Activated CD8-positive, alpha-beta T cell treated with anti-CD3 and anti-CD28 coated beads, Interleukin-2, amount 10 ng/mL, durations not matched to agents 7 days and 5 days (primary cell): Measurements from ENCODE around the gene NTF4. TPM values are rescaled to one million over a fixed set of nuclear protein-coding genes. Genes with fewer than 3 reads are reported as not detected.
A peak's percentile ranks its signal among the peaks of the same experiment; 100 is the strongest.

Experiments used
- ATAC-seq: fragments of 150-1000 bp; cut with Tn5 transposase; one replicate; pipeline ENCODE4 v1.10.0; 2021; ENCODE audit warnings: moderate library complexity
- CTCF ChIA-PET: fragments of 350-600 bp; sonication (Branson Sonifier 250); formaldehyde crosslinking; loops from one replicate; lab custom pipeline; 2021; ENCODE audit warnings: antibody characterized with exemption; lab: Charles Lee
- POLR2A ChIA-PET: fragments of 350-600 bp; sonication (Branson Sonifier 250); formaldehyde crosslinking; loops from one replicate; lab custom pipeline; 2021; ENCODE audit warnings: antibody characterized with exemption; lab: Charles Lee
- DNase-seq: peaks from one replicate; pipeline ENCODE4 v3.0.0-alpha.2; 2020
- H3K27ac Mint-ChIP-seq: one replicate; pipeline ENCODE4 v1.8.0; 2021; ENCODE audit warnings: mild to moderate bottlenecking, mixed read lengths
- H3K27me3 Mint-ChIP-seq: one replicate; pipeline ENCODE4 v1.8.0; 2021; ENCODE audit warnings: low read depth, mixed read lengths
- H3K36me3 Mint-ChIP-seq: one replicate; pipeline ENCODE4 v1.8.0; 2021; ENCODE audit warnings: low read depth, mixed read lengths
- H3K4me1 Mint-ChIP-seq: one replicate; pipeline ENCODE4 v1.8.0; 2021; ENCODE audit warnings: low read depth, mixed read lengths
- H3K4me3 Mint-ChIP-seq: one replicate; pipeline ENCODE4 v1.8.0; 2021; ENCODE audit warnings: mild to moderate bottlenecking, mixed read lengths
- H3K9me3 Mint-ChIP-seq: one replicate; pipeline ENCODE4 v1.8.0; 2022; ENCODE audit warnings: mixed read lengths; ENCODE audit not compliant: insufficient read depth
- total RNA-seq, 2 experiments: library from RNA; stranded (reverse); gene quantifications; one replicate each; pipeline ENCODE4 v1.2.3, GENCODE V29; 2021

The NTF4 gene
- total RNA-seq = not detected

DNA sequence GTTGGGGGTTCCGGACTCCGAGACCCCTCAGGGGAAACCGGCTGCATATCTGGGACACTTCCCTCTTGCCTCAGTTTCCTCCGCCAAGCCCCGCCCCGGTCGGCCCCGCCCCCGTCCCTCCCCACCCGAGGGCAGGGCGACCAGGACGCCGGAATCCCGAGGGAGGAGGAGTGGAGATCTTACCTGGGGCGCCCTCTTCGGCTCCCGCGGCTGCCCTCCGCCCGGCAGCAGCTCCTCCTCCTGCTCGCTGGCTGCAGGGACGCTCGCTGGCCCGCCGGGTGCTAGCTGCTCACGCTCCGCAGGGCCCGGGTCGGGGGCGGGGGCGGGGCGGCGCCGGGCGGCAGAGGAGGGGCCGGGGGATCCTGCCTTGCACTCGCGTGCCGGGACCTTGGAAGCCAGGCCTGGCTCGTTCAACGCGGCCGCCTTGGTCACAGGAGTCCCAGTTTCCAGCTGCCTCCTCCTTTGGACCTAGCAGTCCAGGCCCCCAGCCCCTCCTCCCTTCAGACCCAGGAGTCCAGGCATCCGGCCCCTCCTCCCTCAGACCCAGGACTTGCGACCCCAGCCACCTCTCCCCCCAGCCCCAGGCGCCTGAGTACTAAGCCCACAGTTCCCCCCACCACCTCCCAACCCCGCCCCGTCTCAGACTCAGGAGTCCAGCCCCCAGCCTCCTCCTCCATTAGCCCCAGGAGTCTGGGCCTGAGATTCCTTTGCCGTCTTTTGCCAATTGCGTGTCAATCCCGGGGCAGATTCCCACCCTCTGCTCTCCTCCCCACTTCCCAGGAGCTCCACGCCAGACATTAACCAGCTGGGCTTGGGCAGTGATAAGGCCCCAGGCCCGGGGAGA, at the start of gene NTF4:
Gene NTF4 (minus strand): TSS at position 51 of the 844 bp plus-strand sequence. CDS start 2,821 bp downstream, outside the sequence.
- Mint-ChIP-seq H3K27ac (no peak within 1 kb of the TSS), H3K27me3 (peaks cover 60% of the 10 kb centered on the region), H3K36me3 (no peaks in the 10 kb centered on the region), H3K9me3 (no peaks in the 10 kb centered on the region), H3K4me3 (no peak within 1 kb of the TSS), H3K4me1 (no peaks in the 10 kb centered on the region)
- ChIA-PET CTCF (interaction anchor here (1.0 kb wide), 1 partner anchor 33 kb away, joined by 4 read pairs; no protein-coding TSS in a partner anchor), POLR2A (no interaction called here)
- ATAC-seq (no peak), DNase-seq (no peak)

GRCh38 chr19:49113762-49114629, 49.4 kb upstream of the NTF4 start, which contains the start of gene LIN7B:
LIN7B (plus strand) TSS chr19:49114370; CDS start chr19:49114405, 35 bp downstream.
- ChIA-PET POLR2A (interaction anchor here (1.0 to 1.2 kb wide), 2 partner anchors 15 to 24 kb away, joined by 3 to 4 read pairs; no protein-coding TSS in a partner anchor), CTCF (interaction anchor here (0.7 to 7.3 kb wide), 29 partner anchors 8 to 221 kb away, joined by 3 to 94 read pairs (median 4); partner anchors contain the start of genes CD37, CGB7, GYS1 and RUVBL2)
- Mint-ChIP-seq H3K27me3 (no peaks in the 10 kb centered on the region), H3K4me3 (peak within 1 kb of the TSS; percentile 80), H3K4me1 (peaks cover 32% of the 10 kb centered on the region), H3K27ac (peak within 1 kb of the TSS; percentile 75), H3K9me3 (no peaks in the 10 kb centered on the region), H3K36me3 (peaks cover 11% of the 10 kb centered on the region)
- peak; percentile 77 for ATAC-seq
- DNase-seq = peak; percentile 76

DNA sequence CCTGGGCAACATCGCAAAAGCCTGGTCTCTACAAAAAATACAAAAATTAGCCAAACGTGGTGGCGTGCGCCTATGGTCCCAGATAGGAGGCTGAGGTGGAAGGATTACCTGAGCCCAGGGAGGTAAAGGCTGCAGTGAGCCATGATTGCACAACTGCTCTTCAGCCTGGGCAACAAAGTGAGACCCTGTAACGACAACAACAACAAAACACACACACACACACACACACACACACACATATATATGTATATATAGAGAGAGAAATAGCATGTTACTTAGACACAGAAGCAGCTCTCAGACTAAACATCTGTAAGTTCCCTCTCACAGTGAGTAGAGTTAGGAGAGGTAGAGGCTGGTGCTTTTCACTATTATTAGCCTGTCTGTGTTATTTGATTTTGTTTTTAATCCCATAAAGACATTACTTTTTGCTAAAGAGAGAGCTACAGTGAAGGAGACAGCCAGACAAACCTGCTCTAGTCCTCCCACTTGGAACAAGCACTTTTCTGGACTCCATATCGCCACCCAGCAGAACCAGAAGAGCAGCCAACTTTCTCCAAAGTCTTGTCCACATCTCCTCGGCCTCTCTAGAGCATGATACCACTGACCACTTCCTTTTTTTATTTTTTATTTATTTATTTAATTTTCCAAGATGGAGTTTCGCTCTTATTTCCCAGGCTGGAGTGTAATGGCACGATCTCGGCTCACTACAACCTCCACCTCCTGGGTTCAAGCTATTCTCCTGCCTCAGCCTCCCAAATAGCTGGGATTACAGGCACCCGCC, 46.8 kb upstream of the NTF4 start:
- Mint-ChIP-seq H3K4me1 (peaks cover 21% of the 10 kb centered on the region), H3K27me3 (no peaks in the 10 kb centered on the region), H3K9me3 (no peaks in the 10 kb centered on the region), H3K27ac (no peak overlapping the region), H3K36me3 (peaks cover 29% of the 10 kb centered on the region), H3K4me3 (no peak overlapping the region)
- ATAC-seq (no peak), DNase-seq (no peak)
- ChIA-PET POLR2A (no interaction called here), CTCF (interaction anchor here (1.0 to 7.3 kb wide), 3 partner anchors 12 to 35 kb away, joined by 3 to 94 read pairs (median 6); no protein-coding TSS in a partner anchor)

DNA sequence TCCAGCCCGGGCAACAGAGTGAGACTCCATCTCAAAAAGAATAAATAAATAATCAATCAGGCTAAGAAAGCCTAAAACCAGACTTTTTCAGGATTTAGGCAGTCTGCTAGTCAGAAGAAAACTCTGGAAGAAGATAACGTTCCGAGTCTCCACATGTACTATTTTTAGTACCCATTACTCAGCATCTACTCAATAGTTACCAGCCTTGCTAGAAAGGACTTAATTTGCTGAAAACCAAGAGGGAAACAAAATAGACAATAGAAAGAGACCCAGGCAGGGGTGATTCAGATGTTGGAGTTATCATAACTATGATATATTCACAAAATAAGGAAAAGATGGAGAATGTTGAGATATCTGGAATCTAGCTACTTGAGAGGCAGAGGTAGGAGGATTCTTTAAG, 45.9 kb upstream of the NTF4 start:
- POLR2A ChIA-PET = no interaction called here
- H3K9me3 Mint-ChIP-seq = no peaks in the 10 kb centered on the region
- DNase-seq (no peak), ATAC-seq (no peak)
- peaks cover 18% of the 10 kb centered on the region for H3K4me1 Mint-ChIP-seq
- CTCF ChIA-PET = interaction anchor here (1.0 to 7.3 kb wide), 3 partner anchors 12 to 36 kb away, joined by 3 to 94 read pairs (median 6); no protein-coding TSS in a partner anchor
- H3K36me3 Mint-ChIP-seq = peaks cover 33% of the 10 kb centered on the region
- H3K27me3 Mint-ChIP-seq = no peaks in the 10 kb centered on the region
- no peak overlapping the region for H3K4me3 Mint-ChIP-seq
- no peak overlapping the region for H3K27ac Mint-ChIP-seq

GRCh38 chr19:49109569-49110233, 45.1 kb upstream of the NTF4 start:
- Mint-ChIP-seq H3K36me3 (peaks cover 42% of the 10 kb centered on the region), H3K9me3 (no peaks in the 10 kb centered on the region), H3K27ac (no peak overlapping the region), H3K4me3 (no peak overlapping the region), H3K4me1 (peaks cover 13% of the 10 kb centered on the region), H3K27me3 (no peaks in the 10 kb centered on the region)
- ChIA-PET CTCF (interaction anchor here (7.3 kb wide), 1 partner anchor 11 kb away, joined by 94 read pairs; no protein-coding TSS in a partner anchor), POLR2A (no interaction called here)
- ATAC-seq = no peak
- DNase-seq = no peak

DNA sequence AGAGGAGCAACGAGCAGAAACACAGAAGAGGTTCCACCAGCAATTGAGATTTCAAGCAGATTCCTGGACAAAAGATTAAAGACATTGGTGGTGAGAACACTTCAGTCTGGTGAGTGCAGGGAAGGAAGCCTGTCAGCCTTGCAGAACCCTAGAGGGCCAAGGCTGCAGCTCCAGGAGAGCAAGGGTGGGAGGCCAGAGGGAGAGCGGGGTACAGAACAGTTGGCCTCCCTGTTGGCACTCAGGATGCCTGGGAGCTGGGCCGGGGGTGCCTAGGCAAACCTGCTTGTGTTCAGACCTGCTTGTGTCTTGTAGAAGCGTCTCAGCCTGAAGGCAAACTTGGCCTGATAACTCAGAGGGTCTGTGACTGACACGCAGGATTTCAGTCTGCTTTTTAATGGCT, 44.4 kb upstream of the NTF4 start:
- ATAC-seq = no peak

GRCh38 chr19:49107625-49108459, 43.2 kb upstream of the NTF4 start:
- Mint-ChIP-seq H3K36me3 (peaks cover 51% of the 10 kb centered on the region), H3K4me1 (peaks cover 4% of the 10 kb centered on the region), H3K27ac (no peak overlapping the region), H3K4me3 (no peak overlapping the region), H3K9me3 (no peaks in the 10 kb centered on the region), H3K27me3 (no peaks in the 10 kb centered on the region)
- ChIA-PET POLR2A (interaction anchor here (0.5 kb wide), 1 partner anchor 10 kb away, joined by 3 read pairs; no protein-coding TSS in a partner anchor), CTCF (interaction anchor here (7.3 kb wide), 1 partner anchor 9 kb away, joined by 94 read pairs; no protein-coding TSS in a partner anchor)
- DNase-seq (no peak), ATAC-seq (no peak)

More for the DNA sequence above, 44.4 kb upstream of the NTF4 start:
- no peak for DNase-seq
- Mint-ChIP-seq H3K4me1 (peaks cover 12% of the 10 kb centered on the region), H3K9me3 (no peaks in the 10 kb centered on the region), H3K27me3 (no peaks in the 10 kb centered on the region), H3K4me3 (no peak overlapping the region), H3K27ac (no peak overlapping the region), H3K36me3 (peaks cover 48% of the 10 kb centered on the region)
- POLR2A ChIA-PET = no interaction called here
- CTCF ChIA-PET = interaction anchor here (7.3 kb wide), 1 partner anchor 10 kb away, joined by 94 read pairs; no protein-coding TSS in a partner anchor

- CTCF ChIA-PET = interaction anchor here (0.9 to 2.8 kb wide), 14 partner anchors 8 to 109 kb away, joined by 3 to 30 read pairs (median 5); partner anchors contain the start of genes CGB7 and LIN7B
- Mint-ChIP-seq H3K9me3 (no peaks in the 10 kb centered on the region), H3K4me1 (peaks cover 4% of the 10 kb centered on the region), H3K4me3 (no peak overlapping the region), H3K27me3 (no peaks in the 10 kb centered on the region), H3K36me3 (peaks cover 53% of the 10 kb centered on the region), H3K27ac (no peak overlapping the region)
- DNase-seq (peak; percentile 74), ATAC-seq (peak; percentile 79)
- POLR2A ChIA-PET = interaction anchor here (1.0 to 1.2 kb wide), 2 partner anchors 9 to 20 kb away, joined by 3 to 4 read pairs; no protein-coding TSS in a partner anchor
Observed at GRCh38 chr19:49106648-49107135, 42.1 kb upstream of the NTF4 start.

DNA sequence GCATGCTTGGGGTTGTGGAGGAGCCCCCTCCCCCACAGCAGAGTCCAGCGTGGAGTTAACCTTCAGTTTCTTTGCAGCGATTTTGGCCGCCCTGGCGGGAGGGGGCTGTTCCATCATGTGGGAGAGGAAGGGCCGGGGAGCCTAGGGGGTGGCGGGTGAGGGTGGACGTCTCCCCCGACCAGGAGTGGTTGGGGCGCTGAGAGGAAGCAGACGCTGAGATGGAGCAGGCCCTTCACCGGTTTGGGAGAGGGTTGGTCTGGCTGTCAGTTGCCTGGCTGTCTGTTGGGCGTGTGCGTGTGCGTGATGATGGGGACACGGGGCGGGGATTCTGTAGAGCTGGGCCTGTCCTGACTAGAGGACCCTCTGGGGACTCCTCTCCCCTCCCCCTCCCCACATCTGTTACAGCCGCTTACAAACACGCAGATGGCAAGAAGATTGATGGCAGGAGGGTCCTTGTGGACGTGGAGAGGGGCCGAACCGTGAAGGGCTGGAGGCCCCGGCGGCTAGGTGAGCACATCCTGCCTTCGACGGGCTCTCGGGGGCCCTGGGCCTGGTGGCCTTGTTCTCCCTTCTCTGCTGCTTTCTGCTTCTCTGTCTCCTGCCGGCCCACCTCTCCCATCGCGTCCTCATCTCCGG, 39.7 kb upstream of the NTF4 start:
- ChIA-PET CTCF (interaction anchor here (1.2 to 2.8 kb wide), 3 partner anchors 10 to 107 kb away, joined by 3 to 22 read pairs (median 9); partner anchors contain the start of gene LIN7B), POLR2A (no interaction called here)
- Mint-ChIP-seq H3K27me3 (no peaks in the 10 kb centered on the region), H3K27ac (no peak overlapping the region), H3K36me3 (peaks cover 68% of the 10 kb centered on the region), H3K4me3 (no peak overlapping the region), H3K9me3 (no peaks in the 10 kb centered on the region), H3K4me1 (peaks cover 4% of the 10 kb centered on the region)
- no peak for ATAC-seq
- no peak for DNase-seq
